Measurements from ENCODE around the gene IMP4.

Gene IMP4

DNA sequence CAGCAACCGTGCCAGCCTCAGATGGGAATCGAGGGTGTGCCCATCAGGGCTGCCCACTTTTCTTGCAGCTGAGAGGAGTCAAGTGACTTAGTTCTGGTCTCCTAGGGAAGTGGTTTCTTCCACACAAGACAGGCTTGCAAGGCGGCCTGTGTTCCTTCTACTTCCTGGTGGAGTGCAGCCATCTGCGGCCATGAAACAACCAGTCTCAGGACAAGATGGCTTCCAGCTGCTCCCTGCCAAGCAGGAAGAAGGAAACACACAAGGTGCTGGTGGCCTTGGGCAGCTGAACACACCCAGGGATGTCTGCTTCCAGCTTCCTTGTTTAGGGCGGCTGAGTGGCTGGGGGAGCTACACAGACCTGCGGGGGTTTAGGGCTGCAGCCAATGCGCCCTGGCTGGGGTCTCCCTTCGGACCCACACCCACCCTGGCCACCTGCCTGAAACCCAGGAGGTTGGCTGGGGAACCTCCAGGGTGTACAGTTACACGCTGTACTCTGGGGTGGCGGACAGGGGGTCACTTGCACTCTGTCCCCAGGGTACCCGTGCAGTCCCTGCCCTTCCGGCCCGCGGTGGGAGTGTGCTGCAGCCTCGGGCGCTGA lies 47.9 kb downstream of the IMP4 start:
- TF ChIP-seq, protein P1, sequence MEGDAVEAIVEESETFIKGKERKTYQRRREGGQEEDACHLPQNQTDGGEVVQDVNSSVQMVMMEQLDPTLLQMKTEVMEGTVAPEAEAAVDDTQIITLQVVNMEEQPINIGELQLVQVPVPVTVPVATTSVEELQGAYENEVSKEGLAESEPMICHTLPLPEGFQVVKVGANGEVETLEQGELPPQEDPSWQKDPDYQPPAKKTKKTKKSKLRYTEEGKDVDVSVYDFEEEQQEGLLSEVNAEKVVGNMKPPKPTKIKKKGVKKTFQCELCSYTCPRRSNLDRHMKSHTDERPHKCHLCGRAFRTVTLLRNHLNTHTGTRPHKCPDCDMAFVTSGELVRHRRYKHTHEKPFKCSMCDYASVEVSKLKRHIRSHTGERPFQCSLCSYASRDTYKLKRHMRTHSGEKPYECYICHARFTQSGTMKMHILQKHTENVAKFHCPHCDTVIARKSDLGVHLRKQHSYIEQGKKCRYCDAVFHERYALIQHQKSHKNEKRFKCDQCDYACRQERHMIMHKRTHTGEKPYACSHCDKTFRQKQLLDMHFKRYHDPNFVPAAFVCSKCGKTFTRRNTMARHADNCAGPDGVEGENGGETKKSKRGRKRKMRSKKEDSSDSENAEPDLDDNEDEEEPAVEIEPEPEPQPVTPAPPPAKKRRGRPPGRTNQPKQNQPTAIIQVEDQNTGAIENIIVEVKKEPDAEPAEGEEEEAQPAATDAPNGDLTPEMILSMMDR (conservative IDR thresholded peaks at IDR 0.05; ENCODE audit: low read depth, low read length) = no peak
- H3K4me3 ChIP-seq (ENCODE audit: low read length) = peak overlapping the region; percentile 73
- no peak for DNase-seq (ENCODE audit: low read depth)

DNA sequence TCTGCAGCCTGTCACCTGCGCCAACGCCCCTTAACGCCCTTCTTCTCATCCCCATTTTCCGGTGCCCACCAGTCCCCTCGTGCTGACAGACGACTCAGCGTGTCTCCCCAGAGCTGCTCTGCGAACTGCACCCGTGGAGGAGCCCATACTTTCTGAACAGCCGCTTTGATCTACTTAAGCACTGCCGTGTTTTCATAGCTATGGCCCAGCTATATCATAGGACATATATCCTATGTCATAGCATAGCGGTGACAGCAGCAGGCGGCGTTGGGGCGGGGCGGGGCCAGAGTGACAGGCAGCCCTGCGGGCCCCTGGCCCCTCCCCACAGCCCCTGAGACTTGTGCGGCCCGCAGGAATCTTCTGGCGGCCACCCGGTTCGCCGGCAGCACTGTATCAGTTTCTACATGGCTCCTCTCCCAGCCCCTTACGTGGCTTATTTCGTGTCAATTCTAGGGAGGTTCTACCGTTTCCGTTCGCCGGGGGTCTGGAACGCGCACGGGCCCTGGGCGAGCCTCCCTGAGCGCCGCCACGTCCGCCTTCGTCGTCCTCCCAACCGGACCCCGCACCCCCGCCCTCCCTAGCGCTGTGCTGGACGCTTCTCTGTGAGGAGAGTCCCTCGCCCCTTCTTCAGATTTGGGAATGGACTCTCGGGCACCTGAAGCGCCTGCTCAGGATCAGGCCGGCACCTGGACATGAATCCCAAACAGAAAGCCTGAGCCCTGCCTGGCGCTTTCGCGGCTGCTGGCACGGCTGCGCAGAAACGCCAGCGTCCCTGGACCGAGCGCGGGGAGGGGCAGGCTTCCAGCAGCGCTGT lies 48.6 kb downstream of the IMP4 start:
- TF ChIP-seq, protein P1 (conservative IDR thresholded peaks at IDR 0.05; ENCODE audit: low read depth, low read length) = no peak
- DNase-seq (ENCODE audit: low read depth) = no peak
- H3K4me3 ChIP-seq (ENCODE audit: low read length) = peak overlapping the region; percentile 73

DNA sequence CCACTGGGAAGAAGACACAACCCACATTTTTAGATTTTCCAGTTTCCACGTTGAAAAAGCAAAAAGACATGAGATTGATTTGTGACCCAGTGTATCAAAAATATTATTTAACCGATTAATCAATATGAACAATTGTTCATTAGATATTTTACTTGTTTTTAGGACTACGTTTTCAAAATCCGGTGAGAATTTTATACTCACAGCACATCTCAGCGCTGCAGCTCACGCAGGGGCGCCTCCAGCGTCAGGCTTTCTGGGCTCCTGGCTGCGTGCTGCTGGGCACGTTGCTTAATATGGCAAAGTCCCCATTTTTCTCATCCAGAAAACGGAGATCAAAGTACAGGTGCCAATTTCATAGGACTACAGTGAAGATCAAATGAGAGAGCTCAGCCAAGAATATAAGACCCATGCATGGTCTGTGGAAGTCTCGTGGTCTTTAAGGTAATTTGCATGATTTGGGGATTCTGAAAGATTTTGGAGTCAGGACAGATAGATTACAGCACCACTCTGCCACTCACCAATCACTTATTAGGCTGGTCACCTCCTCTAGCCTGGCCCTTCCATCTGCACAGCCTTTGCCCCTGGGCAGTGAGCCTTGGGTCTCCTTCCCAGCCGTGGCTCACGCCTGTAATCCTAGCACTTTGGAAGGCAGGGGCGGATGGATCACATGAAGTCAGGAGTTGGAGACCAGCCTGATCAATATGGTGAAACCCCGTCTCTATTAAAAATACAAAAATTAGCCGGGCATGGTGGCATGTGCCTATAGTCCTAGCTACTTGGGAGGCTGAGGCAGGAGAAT lies 49.4 kb downstream of the IMP4 start:
- no peak for DNase-seq (ENCODE audit: low read depth)
- TF ChIP-seq, protein P1 (conservative IDR thresholded peaks at IDR 0.05; ENCODE audit: low read depth, low read length) = no peak
- peak overlapping the region; percentile 73 for H3K4me3 ChIP-seq (ENCODE audit: low read length)

DNA sequence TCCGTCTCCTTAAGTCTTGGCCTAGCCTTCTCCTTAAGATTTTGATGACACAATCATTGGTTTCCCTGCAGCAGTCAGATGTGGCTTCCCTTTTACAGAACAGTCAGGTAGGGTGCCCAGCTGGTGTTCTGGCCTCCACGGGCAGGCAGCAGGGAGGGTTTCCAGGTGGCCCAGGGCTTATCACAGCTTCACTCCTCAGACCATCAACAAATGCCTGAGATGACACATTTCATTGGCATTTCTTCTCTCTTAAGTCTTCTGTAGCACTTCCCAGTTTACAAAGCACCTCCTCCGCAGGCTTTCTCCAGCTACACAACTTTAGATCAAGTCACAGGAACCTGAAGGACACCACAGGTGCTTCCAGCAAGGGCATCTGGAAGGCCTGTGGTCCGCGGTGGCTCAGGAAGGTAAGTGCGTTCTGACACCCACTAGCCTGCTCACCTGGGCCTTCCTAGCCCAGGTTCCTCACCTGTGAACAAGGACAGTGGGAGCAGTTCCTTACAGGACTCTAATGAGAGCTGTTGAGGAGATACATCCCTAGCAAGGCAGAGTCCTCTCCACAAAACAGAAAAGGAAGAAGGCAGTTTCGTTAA lies 50.7 kb downstream of the IMP4 start:
- no peak for DNase-seq (ENCODE audit: low read depth)

More for the DNA sequence above, 50.7 kb downstream of the IMP4 start:
- TF ChIP-seq, protein P1 (conservative IDR thresholded peaks at IDR 0.05; ENCODE audit: low read depth, low read length) = no peak
- H3K4me3 ChIP-seq (ENCODE audit: low read length) = no peak overlapping the region

All from retinal pigment epithelial cell (primary cell).